GM23338 (cell line): ENCODE measurements around the gene PXYLP1. TPM values are rescaled to one million over a fixed set of nuclear protein-coding genes. Genes with fewer than 3 reads are reported as not detected.

Experiments
- ATAC-seq: fragments of 200-7000 bp; cut with Tn5 transposase; 3 replicates; pipeline ENCODE4 v1.9.1; 2020
- DNase-seq: peaks from one replicate; pipeline ENCODE4 v3.0.0-alpha.2; 2015; ENCODE audit warnings: low spot score
- H2AFZ ChIP-seq: fragments of 200-600 bp; sonication (generic); 2 replicates; pipeline ENCODE4 v1.8.0; 2016; ENCODE audit warnings: antibody characterized with exemption, mild to moderate bottlenecking, moderate library complexity
- H3F3A ChIP-seq: fragments of 200-600 bp; sonication (generic); replicated peaks from 2 replicates; pipeline ENCODE4 v1.8.0; 2017; ENCODE audit warnings: antibody characterized with exemption, mixed run types, low read depth
- H3K27ac ChIP-seq: fragments of 200-600 bp; sonication (generic); 2 replicates; pipeline ENCODE4 v1.6.1; 2016; ENCODE audit warnings: low read depth
- H3K27me3 ChIP-seq: fragments of 200-600 bp; sonication (generic); 2 replicates; pipeline ENCODE4 v1.8.0; 2016; ENCODE audit warnings: mild to moderate bottlenecking, mixed run types, moderate library complexity; ENCODE audit not compliant: insufficient read depth
- H3K36me3 ChIP-seq: fragments of 200-600 bp; sonication (generic); 2 replicates; pipeline ENCODE4 v1.8.0; 2016; ENCODE audit warnings: mild to moderate bottlenecking; ENCODE audit not compliant: insufficient read depth
- H3K4me1 ChIP-seq: fragments of 200-600 bp; sonication (generic); 2 replicates; pipeline ENCODE4 v1.8.0; 2016; ENCODE audit warnings: mild to moderate bottlenecking, moderate library complexity; ENCODE audit not compliant: insufficient read depth
- H3K4me2 ChIP-seq: fragments of 200-600 bp; sonication (generic); 2 replicates; pipeline ENCODE4 v1.7.1; 2017; ENCODE audit warnings: mixed run types
- H3K4me3 ChIP-seq: fragments of 200-600 bp; sonication (generic); 2 replicates; pipeline ENCODE4 v1.6.1; 2016; ENCODE audit warnings: mixed run types
- H3K79me2 ChIP-seq: fragments of 200-600 bp; sonication (generic); replicated peaks from 2 replicates; pipeline ENCODE4 v1.8.0; 2017; ENCODE audit warnings: mild to moderate bottlenecking; ENCODE audit not compliant: insufficient read depth
- H3K9me2 ChIP-seq: fragments of 200-600 bp; sonication (generic); 2 replicates; pipeline ENCODE4 v1.8.0; 2017; ENCODE audit not compliant: insufficient read depth
- H4K20me1 ChIP-seq: fragments of 200-600 bp; sonication (generic); replicated peaks from 2 replicates; pipeline ENCODE4 v1.8.0; 2017; ENCODE audit warnings: mild to moderate bottlenecking; ENCODE audit not compliant: insufficient read depth
- H3K27ac Mint-ChIP-seq: 2 replicates; pipeline ENCODE4 v1.8.0; 2020; ENCODE audit warnings: inconsistent platforms, mild to moderate bottlenecking, moderate library complexity, mixed read lengths
- H3K27me3 Mint-ChIP-seq: 3 replicates; pipeline ENCODE4 v1.8.0; 2022; ENCODE audit warnings: low read depth, mild to moderate bottlenecking, moderate library complexity, mixed read lengths, inconsistent platforms; ENCODE audit not compliant: insufficient read depth, poor library complexity
- H3K36me3 Mint-ChIP-seq: 3 replicates; pipeline ENCODE4 v1.8.0; 2021; ENCODE audit warnings: low read depth, mild to moderate bottlenecking, inconsistent platforms, moderate library complexity, mixed read lengths
- H3K4me1 Mint-ChIP-seq: 3 replicates; pipeline ENCODE4 v1.8.0; 2020; ENCODE audit warnings: mild to moderate bottlenecking, inconsistent platforms, mixed read lengths
- H3K4me3 Mint-ChIP-seq: 3 replicates; pipeline ENCODE4 v1.8.0; 2021; ENCODE audit warnings: moderate library complexity, mild to moderate bottlenecking, inconsistent platforms, mixed read lengths
- H3K9me3 Mint-ChIP-seq: 3 replicates; pipeline ENCODE4 v1.8.0; 2020; ENCODE audit warnings: moderate library complexity, mild to moderate bottlenecking, inconsistent platforms, mixed read lengths
- CREB1 ChIP-seq: fragments of 250-450 bp; sonication (Bioruptor Pico); IDR thresholded peaks from 2 replicates; pipeline ENCODE4 v1.5.0; 2020; ENCODE audit warnings: low read depth, mild to moderate bottlenecking, moderate library complexity
- ETS1 ChIP-seq: IDR thresholded peaks from 2 replicates; pipeline ENCODE4 v1.6.1; 2016; ENCODE audit warnings: antibody characterized with exemption
- EZH2 ChIP-seq: fragments of 200-600 bp; sonication (generic); IDR thresholded peaks from one replicate; pipeline ENCODE4 v1.8.0; 2017; ENCODE audit warnings: antibody characterized with exemption, mild to moderate bottlenecking, low read depth; ENCODE audit not compliant: unreplicated experiment
- EZH2phosphoT487 ChIP-seq: fragments of 200-600 bp; sonication (generic); IDR thresholded peaks from one replicate; pipeline ENCODE4 v1.8.1; 2018; ENCODE audit warnings: antibody characterized with exemption; ENCODE audit not compliant: unreplicated experiment
- JUNB ChIP-seq: IDR thresholded peaks from one replicate; pipeline ENCODE4 v1.6.1; 2016; ENCODE audit warnings: antibody characterized with exemption; ENCODE audit not compliant: unreplicated experiment
- NANOG ChIP-seq: IDR thresholded peaks from 2 replicates; pipeline ENCODE4 v1.6.1; 2016; ENCODE audit warnings: antibody characterized with exemption, borderline replicate concordance
- REST ChIP-seq: IDR thresholded peaks from one replicate; pipeline ENCODE4 v1.6.1; 2018; ENCODE audit warnings: antibody characterized with exemption; ENCODE audit not compliant: unreplicated experiment
- STAT1 ChIP-seq: IDR thresholded peaks from one replicate; pipeline ENCODE4 v1.6.1; 2016; ENCODE audit warnings: antibody characterized with exemption; ENCODE audit not compliant: unreplicated experiment
- ZNF331 ChIP-seq: fragments of 250-450 bp; sonication (Bioruptor Pico); IDR thresholded peaks from 2 replicates; pipeline ENCODE4 v1.5.0; 2020; ENCODE audit warnings: low read depth, mild to moderate bottlenecking, moderate library complexity
- ZNF462 ChIP-seq: fragments of 250-450 bp; sonication (Bioruptor Pico); IDR thresholded peaks from 2 replicates; pipeline ENCODE4 v1.5.0; 2020; ENCODE audit warnings: mild to moderate bottlenecking, moderate library complexity
- polyA plus RNA-seq: library from polyadenylated mRNA; unstranded; fragments of >200 nt; fragmentation: Nextera tagmentation; extraction: Ambion mirVana; gene quantifications from 2 replicates; pipeline ENCODE4 v1.2.1, GENCODE V29; 2016
- total RNA-seq: library from RNA; depleted of rRNA; stranded (reverse); fragments of >200 nt; shearing (Covaris generic); gene quantifications from 2 replicates; pipeline ENCODE4 v1.2.3, GENCODE V29; 2014

PXYLP1 gene
- total and polyA plus RNA-seq, 2 experiments from 2014 or later: 8.9 to 20.1 TPM

- TF ChIP-seq ETS1 (no peak), STAT1 (no peak), EZH2 (no peak), JUNB (no peak), REST (no peak)
Measured at GRCh38 chr3:141288336-141288990, 56.8 kb downstream of the PXYLP1 start (continued).

- H3F3A ChIP-seq: no peaks in the 10 kb centered on the region
- Mint-ChIP-seq H3K36me3 (peaks cover 10% of the 10 kb centered on the region), H3K9me3 (no peaks in the 10 kb centered on the region; the same call in 2 of the 3 replicates), H3K27me3 (no peaks in the 10 kb centered on the region), H3K4me3 (no peak overlapping the region), H3K27ac (no peak overlapping the region), H3K4me1 (no peaks in the 10 kb centered on the region)
- H3K4me1 ChIP-seq: no peaks in the 10 kb centered on the region
- H3K4me2 ChIP-seq: no peak overlapping the region
- no peak overlapping the region for H2AFZ ChIP-seq
- no peaks in the 10 kb centered on the region; the same call in 1 of the 2 replicates for H3K36me3 ChIP-seq
- H3K79me2 ChIP-seq: no peaks in the 10 kb centered on the region
- H3K27ac ChIP-seq: no peak overlapping the region
- H3K4me3 ChIP-seq: no peak overlapping the region
- ATAC-seq (no peak), DNase-seq (no peak)
- no peaks in the 10 kb centered on the region for H3K9me2 ChIP-seq
- H4K20me1 ChIP-seq: 0 out of 2 replicates have a peak, but pooled peaks cover 3% of the 10 kb centered on the region
- no peaks in the 10 kb centered on the region for H3K27me3 ChIP-seq
- no peak for TF ChIP-seq ZNF462 (CRISPR knock-in tag)
- TF ChIP-seq NANOG: no peak
- no peak for TF ChIP-seq ZNF331
- no peak for TF ChIP-seq EZH2
- no peak for TF ChIP-seq ETS1
- no peak for TF ChIP-seq EZH2phosphoT487
- TF ChIP-seq STAT1: no peak
- TF ChIP-seq CREB1 (CRISPR knock-in tag): no peak
Measured at GRCh38 chr3:141289228-141289772, 57.7 kb downstream of the PXYLP1 start.
